GM12865 (cell line): ENCODE data around the gene TPX2.

Experiments used
- DNase-seq: peaks from one replicate; pipeline ENCODE4 v3.0.0; 2010; ENCODE audit warnings: low read depth
- H3K4me3 ChIP-seq: 2 replicates; pipeline ENCODE4 v1.5.1; 2011; ENCODE audit warnings: mild to moderate bottlenecking, low read depth, low read length, control low read depth
- CTCF ChIP-seq: IDR thresholded peaks from 2 replicates; pipeline ENCODE4 v1.5.1; 2011; ENCODE audit warnings: low read length, control low read depth, low read depth, inconsistent platforms; ENCODE audit not compliant: insufficient read depth; ENCODE audit errors: missing control alignments

The TPX2 gene

GRCh38 chr20:31838646-31839292 lies 99.7 kb downstream of the TPX2 start:
- DNase-seq, result no peak
- TF ChIP-seq CTCF, result no peak
- no peak overlapping the region for H3K4me3 ChIP-seq

GRCh38 chr20:31839782-31840487 lies 100.8 kb downstream of the TPX2 start:
- DNase-seq, result no peak
- no peak overlapping the region for H3K4me3 ChIP-seq
- no peak for TF ChIP-seq CTCF

- no peak for DNase-seq
- H3K4me3 ChIP-seq, result no peak overlapping the region
- TF ChIP-seq CTCF, result no peak
Measured at GRCh38 chr20:31840906-31841816, 102.1 kb downstream of the TPX2 start.

GRCh38 chr20:31841928-31842327 lies 102.8 kb downstream of the TPX2 start:
- DNase-seq, result no peak

GRCh38 chr20:31842471-31843157 lies 103.5 kb downstream of the TPX2 start:
- no peak for DNase-seq
- no peak for TF ChIP-seq CTCF

More at GRCh38 chr20:31841928-31842327, 102.8 kb downstream of the TPX2 start:
- TF ChIP-seq CTCF, result no peak
- H3K4me3 ChIP-seq, result no peak overlapping the region

GRCh38 chr20:31843288-31843687 lies 104.2 kb downstream of the TPX2 start:
- no peak overlapping the region for H3K4me3 ChIP-seq
- TF ChIP-seq CTCF, result no peak
- no peak for DNase-seq

More at GRCh38 chr20:31842471-31843157, 103.5 kb downstream of the TPX2 start:
- H3K4me3 ChIP-seq, result no peak overlapping the region
